ENCODE data around the gene CCND3. TPM values are rescaled to one million over a fixed set of nuclear protein-coding genes. Genes with fewer than 3 reads are reported as not detected.

Gene CCND3
- total and polyA plus RNA-seq, 2 of the 13 experiments (the other 11 are each of a cell fraction or from before 2014, with no cell fraction given) = 4.3 to 7.2 TPM

- no peak for TF ChIP-seq TOPORS (CRISPR knock-in tag; IDR thresholded peaks at IDR 0.05)
- peak; percentile 80; the same call in 1 of the 2 replicates for TF ChIP-seq ZBTB42 (CRISPR knock-in tag; IDR thresholded peaks at IDR 0.05)
- TF ChIP-seq ZNF883 (CRISPR knock-in tag; IDR thresholded peaks at IDR 0.05; ENCODE audit: not compliant biosample characterization) = no peak
- no peak for TF ChIP-seq NFATC3 (CRISPR knock-in tag; IDR thresholded peaks at IDR 0.05)
- no peak for TF ChIP-seq ZNF337 (CRISPR knock-in tag; IDR thresholded peaks at IDR 0.05; ENCODE audit: borderline replicate concordance, low read depth)
These were observed 789 bp downstream of the CCND3 start (continued) for GRCh38 chr6:41940759-41941279.

GRCh38 chr6:41939848-41940758 lies 1.5 kb downstream of the CCND3 start:
- FAIRE-seq = no peak
- H3K4me3 ChIP-seq (replicated peaks in 1 of 3; ENCODE audit: insufficient read depth in 1 of 3, low read depth in 2 of 3, low read length in 3 of 3) = peak overlapping the region; percentile 74 to 91 (median 75); a peak in 5 of 6 replicates
- peaks cover 39% of the 10 kb centered on the region for H3K4me1 ChIP-seq (ENCODE audit: insufficient read depth, low read length)
- no peak overlapping the region for H2AFZ ChIP-seq (ENCODE audit: low read length)
- intact Hi-C loops (cut with micrococcal nuclease; ENCODE audit: unreplicated experiment) = loop anchor here (2.0 to 5.0 kb wide), 2 partner anchors 27 to 158 kb away; partner anchors contain the start of gene PRICKLE4
- WGBS (ENCODE audit: low lambda C conversion rate) = 84% methylated on average over 27 of the region's 27 CpGs
- POLR2A ChIA-PET = interaction anchor here (1.4 kb wide), 1 partner anchor 19 kb away, joined by 5 read pairs; the partner anchor contains the start of genes BYSL and MED20
- no peaks in the 10 kb centered on the region for H3K27me3 ChIP-seq (ENCODE audit: control insufficient read depth in 1 of 2, insufficient read depth in 2 of 2, low read length in 2 of 2)
- CTCF ChIA-PET (ENCODE audit: low intra/inter-chr PET ratio, low total read pairs) = interaction anchor here (1.6 kb wide), 1 partner anchor 104 kb away, joined by 5 read pairs; no protein-coding TSS in a partner anchor
- H3K36me3 ChIP-seq (replicated peaks in 1 of 2; ENCODE audit: control insufficient read depth in 1 of 2, insufficient read depth in 2 of 2, low read length in 2 of 2) = peaks cover 0 to 3% of the 10 kb centered on the region in 2 experiments; a peak in 1 of 5 replicates
- 0 out of 2 replicates have a peak overlapping the region, but pooled peaks have one; percentile 48 for H3K9ac ChIP-seq (ENCODE audit: insufficient read depth, low read depth, low read length)
- no TSS peak for BruUV-seq (replicated peaks)
- no peak overlapping the region for H3K27ac ChIP-seq (ENCODE audit: extremely low read length, insufficient read depth, low read length)
- peak overlapping the region; percentile 98 for H3K4me2 ChIP-seq (ENCODE audit: low read depth, low read length)
- no peaks in the 10 kb centered on the region for H3K79me2 ChIP-seq (ENCODE audit: insufficient read depth, low read length)
- peaks cover 7% of the 10 kb centered on the region; the same call in 1 of the 2 replicates for H4K20me1 ChIP-seq (ENCODE audit: insufficient read depth, low read length)
- no peak for DNase-seq (ENCODE audit: low spot score)
- no peak for ATAC-seq
- in situ Hi-C loops (cut with HindIII; ENCODE audit: extremely low pct_ligation_motif_present, low pct_unique_long_range_greater_than_20kb) = loop anchor here (5.0 kb wide), 1 partner anchor 102 kb away; no protein-coding TSS in a partner anchor
- H3K9me3 ChIP-seq (ENCODE audit: low read length) = no peaks in the 10 kb centered on the region
- TF ChIP-seq TEAD3 (CRISPR knock-in tag; optimal IDR thresholded peaks at IDR 0.05; ENCODE audit: borderline replicate concordance) = no peak
- TF ChIP-seq MED8 (CRISPR knock-in tag; IDR thresholded peaks at IDR 0.05; ENCODE audit: insufficient replicate concordance) = no peak
- TF ChIP-seq ZNF766 (CRISPR knock-in tag; IDR thresholded peaks at IDR 0.05; ENCODE audit: borderline replicate concordance) = no peak
- 0 out of 2 replicates have a peak, but pooled peaks have one; percentile 21 for TF ChIP-seq ZNF589 (CRISPR knock-in tag; conservative IDR thresholded peaks at IDR 0.05)
- TF ChIP-seq ZMYM4 (CRISPR knock-in tag; IDR thresholded peaks at IDR 0.05) = no peak
- TF ChIP-seq PBX2 (CRISPR knock-in tag; IDR thresholded peaks at IDR 0.05) = no peak
- no peak for TF ChIP-seq ZNF230 (CRISPR knock-in tag; IDR thresholded peaks at IDR 0.05)
- TF ChIP-seq ZNF329 (CRISPR knock-in tag; IDR thresholded peaks at IDR 0.05; ENCODE audit: low read depth) = no peak
- no peak for TF ChIP-seq MBD4 (IDR thresholded peaks at IDR 0.05; ENCODE audit: borderline replicate concordance, low read length)
- TF ChIP-seq ZXDC (CRISPR knock-in tag; IDR thresholded peaks at IDR 0.05) = no peak
- no peak for TF ChIP-seq ZNF75D (CRISPR knock-in tag; IDR thresholded peaks at IDR 0.05; ENCODE audit: borderline replicate concordance)
- TF ChIP-seq ZNF33A (CRISPR knock-in tag; IDR thresholded peaks at IDR 0.05; ENCODE audit: borderline replicate concordance) = no peak
